ENCODE measurements around the gene AGBL3. TPM values are rescaled to one million over a fixed set of nuclear protein-coding genes. Genes with fewer than 3 reads are reported as not detected.
"Not testable (repeated sequence)": the region's sequence is repeated elsewhere in the genome, so short reads cannot be mapped to it uniquely, and the experiment has no call there.

AGBL3 gene
- total RNA-seq, 1 experiment from 2014 or later: 3.5 TPM

DNA sequence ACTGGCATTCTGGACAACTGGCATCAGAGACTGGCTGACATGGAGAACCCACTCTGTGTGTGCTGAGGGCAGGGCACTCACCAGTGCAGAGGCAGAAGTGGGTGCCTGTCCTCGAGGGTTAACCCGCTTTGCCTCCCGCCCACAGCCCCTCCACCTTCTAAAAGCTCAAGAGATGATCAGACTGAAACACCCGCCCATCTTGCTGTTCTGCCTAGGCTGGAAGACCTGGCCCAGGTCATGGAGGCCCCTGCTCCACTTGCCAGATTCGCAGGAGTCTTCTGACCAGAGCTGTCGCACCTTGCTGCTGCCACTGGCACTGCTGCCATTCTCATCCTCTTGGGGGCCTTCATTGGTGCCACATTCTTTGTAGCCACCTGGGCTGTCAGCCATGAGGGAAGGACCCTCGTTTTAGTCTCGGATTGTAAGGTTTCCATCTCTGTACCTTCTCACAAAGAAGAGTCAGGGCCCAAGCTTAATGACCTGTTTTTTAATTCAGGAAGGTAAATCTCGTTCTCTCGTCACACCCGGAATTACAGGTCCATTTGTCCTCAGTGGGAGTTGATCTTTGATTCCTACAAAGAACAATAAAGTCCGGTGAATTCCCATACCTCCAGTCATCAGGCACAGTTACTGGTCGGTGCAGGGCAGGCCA lies 182.3 kb downstream of the AGBL3 start:
- no peak for DNase-seq (ENCODE audit: low read depth)

DNA sequence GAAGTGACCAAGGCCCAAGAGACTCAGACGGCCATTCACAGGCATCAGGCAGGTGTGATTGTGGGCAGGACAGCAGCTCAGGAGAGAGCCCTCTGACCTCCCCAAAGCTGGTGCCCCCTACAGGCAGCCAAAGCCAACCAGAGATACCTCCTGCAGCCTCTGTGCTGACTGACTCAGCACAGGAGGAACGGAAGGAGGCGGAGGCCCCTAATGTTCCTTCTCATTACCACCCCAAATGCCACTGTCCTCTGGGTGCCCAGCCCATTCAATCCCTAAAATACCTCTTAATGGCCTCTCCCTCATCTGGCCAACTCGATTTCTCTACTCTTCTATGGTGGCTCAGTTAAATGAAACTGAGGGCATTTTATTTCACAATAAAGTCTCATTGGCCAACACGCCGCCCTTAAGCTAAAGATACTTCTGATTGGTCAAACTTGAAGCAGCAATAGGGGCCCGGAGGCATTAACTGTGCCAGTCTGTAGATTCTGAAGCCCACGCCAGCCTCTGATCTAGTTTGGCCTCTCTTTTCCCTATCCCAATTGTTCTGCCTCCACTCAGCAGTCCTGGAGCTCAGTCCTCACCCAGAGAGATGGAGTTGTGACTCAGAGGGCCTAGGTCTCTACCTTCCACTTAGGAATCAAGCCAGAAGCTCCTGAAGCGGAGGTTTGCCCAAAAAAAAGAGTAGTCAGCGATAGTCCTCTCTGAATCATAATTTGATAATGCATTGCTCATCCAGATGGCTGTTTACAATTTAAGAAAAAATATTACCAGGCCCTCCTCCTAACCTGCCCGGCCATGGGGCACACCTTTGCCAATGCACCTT lies 183.0 kb downstream of the AGBL3 start:
- peak; percentile 49 for DNase-seq (ENCODE audit: low read depth)

DNA sequence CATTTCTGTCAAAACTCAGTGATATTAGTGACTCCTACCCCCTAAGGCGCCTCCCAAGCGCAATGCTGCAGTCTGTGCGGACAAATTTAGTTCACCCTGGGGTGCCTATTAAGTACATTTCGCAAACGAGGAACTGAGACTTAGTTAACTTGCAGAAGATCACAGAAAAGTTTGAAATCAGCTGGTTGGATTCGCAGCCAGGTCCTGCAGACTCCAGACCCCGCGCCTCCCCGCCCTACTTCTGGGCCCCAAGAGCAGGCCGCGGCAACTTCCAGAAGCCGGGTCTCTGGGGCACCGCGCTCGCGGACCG lies 183.6 kb downstream of the AGBL3 start:
- DNase-seq (ENCODE audit: low read depth): no peak

DNA sequence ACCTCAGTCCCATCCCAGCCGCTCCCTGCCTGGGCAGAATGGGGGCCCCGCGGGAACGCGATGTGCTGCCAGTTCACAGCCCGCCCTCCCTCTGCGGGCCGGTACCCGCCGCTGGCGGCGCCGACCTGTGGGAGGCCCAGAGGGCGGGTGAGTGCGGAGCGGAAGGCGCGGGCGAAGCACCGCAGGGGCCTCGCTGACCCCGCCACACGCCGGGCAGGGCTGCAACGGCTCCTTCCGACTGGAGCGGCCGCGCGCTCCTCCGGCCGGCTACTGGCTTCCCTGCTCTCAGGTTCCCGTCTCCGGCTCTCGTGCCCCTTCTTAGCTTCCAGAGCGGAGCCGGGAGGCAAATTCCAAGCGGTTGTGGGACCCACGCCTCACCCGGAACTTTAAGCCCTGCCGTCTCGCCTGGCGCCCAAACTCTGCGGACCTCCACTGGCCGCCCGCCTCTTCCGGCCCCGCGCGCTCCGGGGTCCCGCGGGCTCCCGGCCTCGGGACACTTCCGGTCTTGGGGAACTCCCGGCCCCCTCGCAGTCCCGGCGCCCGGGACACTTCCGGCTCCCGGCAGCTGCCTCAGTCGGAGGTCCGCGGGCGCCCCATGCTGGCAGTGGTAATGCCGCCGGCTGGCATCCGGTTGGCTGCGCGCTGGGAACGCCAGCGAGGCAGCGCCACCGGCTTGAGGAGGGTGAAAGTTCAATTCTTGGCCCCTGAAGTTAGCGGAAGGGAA lies 184.1 kb downstream of the AGBL3 start, which contains the start of gene CYREN:
Gene CYREN (minus strand): TSS at position 434 of the 724 bp plus-strand sequence. CDS start 1,785 bp downstream, outside the sequence.
- DNase-seq (ENCODE audit: low read depth): peak; percentile 95

DNA sequence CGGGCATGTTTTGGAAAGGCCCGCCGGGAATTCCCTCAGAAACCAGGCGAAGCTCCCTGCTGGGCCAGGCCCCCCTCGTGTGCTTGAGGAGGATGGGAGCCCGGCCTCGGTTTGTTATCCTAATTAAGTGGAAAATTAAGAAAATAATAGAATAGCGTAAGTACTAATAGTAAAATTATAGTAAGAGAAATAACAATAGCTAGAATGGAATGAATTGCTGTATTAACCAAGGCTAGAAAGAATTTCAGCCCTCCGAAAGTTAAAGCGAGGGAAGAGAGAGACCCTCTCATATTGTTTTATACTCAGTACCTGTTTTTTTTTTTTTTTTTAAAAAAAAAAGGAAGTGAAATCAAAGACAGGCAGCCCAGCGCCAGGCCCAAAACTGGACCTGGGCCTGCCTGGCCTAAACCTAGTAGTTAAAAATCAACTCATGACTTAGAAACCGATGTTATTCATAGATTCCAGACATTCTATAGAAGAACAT lies 184.7 kb downstream of the AGBL3 start:
- not testable (repeated sequence) for DNase-seq (ENCODE audit: low read depth)

DNA sequence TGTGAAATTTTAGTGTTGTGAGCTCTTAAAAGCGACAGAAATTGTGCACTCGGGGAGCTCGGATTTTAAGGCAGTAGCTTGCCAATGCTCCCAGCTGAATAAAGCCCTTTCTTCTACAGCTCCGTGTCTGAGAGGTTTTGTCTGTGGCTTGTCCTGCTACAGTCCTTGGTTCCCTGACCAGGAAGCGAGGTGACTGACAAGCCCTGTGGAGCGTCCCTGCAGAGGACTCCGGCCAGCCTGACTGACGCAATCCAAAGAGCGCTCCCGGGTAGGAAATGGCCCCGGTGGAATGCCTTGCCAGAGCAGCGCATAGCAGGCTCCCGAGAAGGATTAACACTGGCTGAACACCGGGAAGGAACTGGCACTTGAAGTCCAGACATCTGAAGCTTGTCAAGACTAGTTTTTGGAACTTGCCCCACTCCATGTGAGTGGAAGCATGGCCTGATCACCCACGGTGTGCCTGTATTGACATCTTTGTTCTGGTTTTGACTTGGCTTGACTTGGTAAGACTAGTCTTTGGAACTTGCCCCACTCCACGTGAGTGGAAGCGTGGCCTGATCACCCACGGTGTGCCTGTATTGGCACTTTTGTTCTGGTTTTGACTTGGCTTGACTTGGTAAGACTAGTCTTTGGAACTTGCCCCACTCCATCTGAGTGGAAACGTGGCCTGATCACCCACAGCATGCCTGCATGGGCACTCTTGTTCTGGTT lies 185.4 kb downstream of the AGBL3 start:
- peak; percentile 69 for DNase-seq (ENCODE audit: low read depth)

DNA sequence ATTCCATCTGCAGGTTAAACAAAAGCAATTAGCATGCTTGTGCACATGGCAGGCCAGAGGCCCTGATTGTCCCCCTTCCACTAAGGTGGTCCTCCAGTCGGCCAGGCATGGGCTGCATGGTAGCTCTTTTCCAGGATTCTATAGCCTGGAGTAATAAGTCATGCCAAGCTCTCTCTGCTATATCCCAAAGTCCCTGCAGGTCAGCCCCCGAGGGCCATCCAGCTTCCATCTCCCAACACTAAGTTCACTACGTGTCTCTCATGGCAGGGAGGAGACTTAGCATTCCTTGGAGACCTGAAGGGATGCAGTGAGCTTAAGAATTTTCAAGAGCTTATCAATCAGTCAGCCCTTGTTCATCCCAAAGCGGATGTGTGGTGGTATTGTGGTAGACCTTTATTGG lies 187.6 kb downstream of the AGBL3 start:
- DNase-seq (ENCODE audit: low read depth): not testable (repeated sequence)

DNA sequence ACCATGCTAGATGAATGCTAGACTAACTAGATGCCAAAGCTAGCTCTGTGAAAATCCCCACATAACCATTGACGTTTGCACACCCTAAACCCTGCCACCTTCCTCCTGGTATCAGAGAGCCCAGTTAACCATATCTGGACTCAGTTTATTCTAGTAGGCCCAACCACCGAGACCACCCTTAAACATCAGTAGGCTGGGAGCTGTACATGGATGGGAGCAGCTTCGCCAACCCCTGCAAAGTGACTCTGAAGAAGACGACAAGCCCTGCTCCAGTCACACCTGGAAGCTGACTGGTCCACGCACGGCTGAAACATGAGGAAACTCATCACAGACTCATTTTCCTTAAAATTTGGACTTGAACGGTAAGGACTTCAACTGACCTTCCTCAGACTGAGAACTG lies 188.6 kb downstream of the AGBL3 start:
- DNase-seq (ENCODE audit: low read depth): no peak

DNA sequence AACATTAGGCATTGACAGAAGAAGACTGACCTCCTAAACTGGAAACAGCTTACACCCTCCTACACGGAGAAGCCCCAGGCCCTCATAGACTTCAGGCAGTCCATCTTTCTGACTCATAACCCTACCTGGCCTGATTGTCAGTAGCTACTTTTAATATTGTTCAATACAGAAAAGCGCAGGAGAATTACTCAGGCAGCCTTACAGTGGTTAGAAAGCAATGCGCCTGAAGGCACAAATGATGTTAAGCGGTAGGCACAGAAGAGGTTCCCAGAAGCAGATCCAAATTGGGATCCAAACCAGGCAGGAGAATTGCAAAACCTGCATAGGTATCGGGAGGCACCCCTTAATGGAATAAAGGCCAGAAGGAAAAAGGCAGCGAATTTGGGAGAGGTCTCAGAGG lies 189.6 kb downstream of the AGBL3 start:
- DNase-seq (ENCODE audit: low read depth): no peak

DNA sequence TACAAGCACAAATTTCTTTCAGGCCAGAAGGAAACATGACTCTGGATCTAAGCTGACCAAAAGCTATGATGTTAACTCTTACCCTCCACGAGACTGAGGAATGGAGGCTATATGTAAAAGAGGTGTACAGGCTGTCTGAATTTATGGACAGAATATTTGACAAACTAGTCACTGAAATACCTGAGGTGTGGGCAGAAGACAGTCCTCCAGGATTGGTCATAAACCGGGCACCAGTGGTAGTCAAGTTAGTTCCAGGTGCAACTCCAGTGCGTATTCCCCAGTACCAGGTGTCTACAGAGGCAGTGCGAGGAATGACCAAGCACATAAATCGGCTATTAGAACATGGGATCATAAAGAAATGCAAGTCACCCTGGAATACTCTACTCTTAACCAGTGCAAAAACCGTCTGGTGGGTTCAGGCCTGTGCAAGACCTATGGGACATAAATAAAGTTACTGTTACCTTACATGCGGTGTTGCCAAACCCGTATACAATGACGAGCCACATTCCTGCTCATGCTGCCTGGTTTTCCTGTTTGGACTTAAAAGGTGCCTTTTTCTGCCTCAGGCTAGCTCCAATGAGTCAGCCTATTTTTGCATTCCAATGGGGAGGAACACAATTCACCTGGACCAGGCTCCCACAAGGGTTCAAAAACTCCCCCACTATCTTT lies 190.9 kb downstream of the AGBL3 start:
- DNase-seq (ENCODE audit: low read depth): peak; percentile 15

DNA sequence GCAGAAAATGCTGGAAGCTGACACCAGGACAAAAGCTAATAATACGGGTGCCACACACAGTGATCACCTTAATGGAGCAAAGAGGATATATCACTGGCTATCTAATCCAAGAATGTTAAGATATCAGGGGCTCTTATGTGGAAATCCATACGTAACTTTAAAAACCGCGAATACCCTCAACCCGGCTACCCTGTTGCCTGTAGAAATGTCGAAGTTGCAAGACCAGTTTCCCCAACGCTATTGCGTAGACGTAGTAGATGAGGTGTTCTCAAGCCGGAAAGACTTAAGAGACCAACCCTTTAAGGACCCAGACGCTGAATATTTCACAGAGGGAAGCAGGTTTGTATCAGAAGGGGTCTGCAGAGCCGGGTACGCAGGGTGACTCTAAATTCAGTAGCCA lies 192.1 kb downstream of the AGBL3 start:
- DNase-seq (ENCODE audit: low read depth): no peak

DNA sequence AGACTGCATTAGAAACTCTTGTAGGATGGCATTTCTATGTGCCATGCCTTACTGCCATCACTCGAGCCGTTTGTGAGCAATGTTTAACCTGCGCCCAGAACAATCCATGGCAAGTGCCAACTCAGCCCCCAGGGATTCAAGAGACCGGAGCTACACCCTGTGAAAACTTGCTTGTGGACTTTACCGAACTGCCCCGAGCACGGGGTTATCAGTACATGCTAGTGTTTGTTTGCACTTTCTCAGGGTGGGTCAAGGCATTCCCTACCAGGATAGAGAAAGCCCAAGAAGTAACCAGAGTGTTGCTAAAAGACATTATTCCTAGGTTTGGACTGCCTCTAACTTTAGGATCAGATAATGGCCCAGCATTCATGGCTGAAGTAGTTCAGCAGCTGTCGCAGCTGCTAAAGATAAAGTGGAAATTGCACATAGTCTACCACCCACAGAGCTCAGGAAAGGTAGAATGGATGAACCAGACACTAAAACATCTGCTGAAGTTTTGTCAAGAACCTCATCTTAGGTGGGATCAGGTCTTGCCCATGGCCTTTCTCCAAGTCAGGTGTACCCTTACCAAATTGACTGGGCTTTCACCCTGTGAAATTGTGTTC lies 193.1 kb downstream of the AGBL3 start:
- DNase-seq (ENCODE audit: low read depth): no peak

DNA sequence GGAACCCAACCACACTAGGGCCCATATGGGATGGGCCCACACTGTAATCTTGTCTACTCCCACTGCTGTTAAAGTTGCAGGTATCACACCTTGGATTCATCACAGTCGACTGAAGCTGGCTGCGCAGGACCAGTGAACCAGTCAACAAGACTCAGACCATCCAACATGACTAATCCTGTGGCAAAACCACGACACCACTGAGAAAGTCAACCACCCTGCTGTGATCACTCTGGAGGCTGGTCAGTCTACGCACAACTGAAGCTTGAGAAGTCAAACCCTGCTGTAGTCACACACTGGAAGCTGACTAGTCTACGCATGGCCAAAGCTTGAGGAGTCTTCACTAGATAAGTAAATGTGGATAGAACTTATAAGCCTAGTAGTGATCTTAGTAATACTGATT lies 193.8 kb downstream of the AGBL3 start:
- DNase-seq (ENCODE audit: low read depth): no peak

DNA sequence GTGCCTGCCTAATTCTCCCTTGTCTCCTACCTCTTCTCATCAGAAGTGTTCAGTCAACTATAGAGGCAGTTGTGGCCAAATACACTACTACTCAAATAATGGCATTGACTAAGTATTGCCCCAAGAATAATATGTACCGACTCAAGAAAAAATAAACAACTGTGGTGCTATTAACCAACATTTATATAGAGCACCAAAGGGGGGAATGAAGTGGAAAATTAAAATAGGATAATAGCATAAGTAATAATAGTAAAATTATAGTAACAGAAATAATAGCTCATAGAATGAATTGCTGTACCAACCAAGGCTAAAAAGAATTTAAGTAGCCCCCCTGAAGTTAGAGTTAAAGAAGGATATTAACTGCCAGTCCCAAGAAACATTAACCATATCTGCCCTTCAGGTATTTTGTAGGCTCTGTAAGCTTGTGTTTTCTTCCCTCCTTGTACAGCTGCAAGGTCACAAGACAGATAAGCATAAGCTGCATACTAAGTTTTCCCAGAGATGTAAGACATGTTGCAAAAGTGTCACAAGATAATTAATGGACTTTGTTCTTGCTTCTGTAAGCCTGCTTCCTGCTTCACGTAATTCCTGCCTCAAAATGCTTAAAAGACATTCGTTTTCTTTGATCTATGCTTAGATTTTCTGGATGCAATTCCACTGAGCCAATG lies 195.1 kb downstream of the AGBL3 start:
- DNase-seq (ENCODE audit: low read depth): no peak

DNA sequence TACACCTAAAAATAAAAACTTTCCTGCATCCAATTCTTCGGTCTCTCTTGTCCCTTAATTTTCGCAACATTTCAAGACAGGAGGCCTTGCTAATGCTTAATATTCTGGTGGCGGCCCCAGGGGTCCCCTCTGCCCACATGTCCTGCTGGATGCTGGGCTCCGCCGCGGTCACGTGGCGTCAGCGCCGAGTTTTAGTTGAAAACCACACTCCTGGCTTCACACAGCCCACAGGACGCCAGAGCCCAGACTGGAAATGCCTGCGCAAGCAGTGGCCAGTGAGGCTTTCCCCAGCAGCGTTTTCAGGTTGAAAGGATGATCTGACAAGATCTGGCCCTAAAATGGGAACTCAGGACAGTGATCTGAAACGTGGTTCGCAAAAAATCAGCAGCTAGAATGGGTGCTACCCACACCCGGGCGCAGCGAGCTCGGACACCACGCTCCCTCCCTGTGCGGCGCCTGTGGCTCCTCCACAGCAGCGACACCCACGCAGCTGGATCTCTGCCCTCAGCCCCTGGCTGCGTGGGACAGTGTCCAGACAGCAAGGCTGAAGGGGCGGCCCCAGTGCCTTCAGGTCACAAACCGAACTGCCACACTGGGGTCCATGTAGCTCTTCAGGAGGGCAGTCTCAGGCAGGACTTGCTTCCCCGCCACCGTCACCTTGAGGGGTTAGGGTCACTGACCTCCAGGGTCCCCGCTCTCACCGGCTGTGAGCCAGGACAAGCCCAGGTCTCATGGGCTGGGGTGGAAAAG lies 195.8 kb downstream of the AGBL3 start:
- no peak for DNase-seq (ENCODE audit: low read depth)

DNA sequence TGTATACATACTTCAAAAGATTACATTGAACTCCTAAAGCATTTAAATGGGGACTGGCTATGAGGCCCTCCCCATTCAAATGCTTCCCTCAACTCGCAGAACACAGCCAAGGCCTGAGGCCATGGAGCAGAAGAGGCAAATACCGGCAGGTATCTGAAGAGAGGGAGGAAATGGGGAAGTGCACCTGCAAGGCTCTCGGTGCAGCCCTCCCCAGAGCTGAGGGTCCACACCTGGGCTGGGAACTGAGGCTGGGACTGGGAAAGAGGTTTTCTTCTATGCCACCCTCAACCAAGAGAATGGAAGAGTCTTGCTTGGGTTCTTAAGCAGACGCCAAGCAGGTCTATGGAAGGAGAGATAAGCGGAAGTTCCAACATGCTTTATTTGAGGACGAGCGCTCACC lies 197.2 kb downstream of the AGBL3 start:
- DNase-seq (ENCODE audit: low read depth): no peak

DNA sequence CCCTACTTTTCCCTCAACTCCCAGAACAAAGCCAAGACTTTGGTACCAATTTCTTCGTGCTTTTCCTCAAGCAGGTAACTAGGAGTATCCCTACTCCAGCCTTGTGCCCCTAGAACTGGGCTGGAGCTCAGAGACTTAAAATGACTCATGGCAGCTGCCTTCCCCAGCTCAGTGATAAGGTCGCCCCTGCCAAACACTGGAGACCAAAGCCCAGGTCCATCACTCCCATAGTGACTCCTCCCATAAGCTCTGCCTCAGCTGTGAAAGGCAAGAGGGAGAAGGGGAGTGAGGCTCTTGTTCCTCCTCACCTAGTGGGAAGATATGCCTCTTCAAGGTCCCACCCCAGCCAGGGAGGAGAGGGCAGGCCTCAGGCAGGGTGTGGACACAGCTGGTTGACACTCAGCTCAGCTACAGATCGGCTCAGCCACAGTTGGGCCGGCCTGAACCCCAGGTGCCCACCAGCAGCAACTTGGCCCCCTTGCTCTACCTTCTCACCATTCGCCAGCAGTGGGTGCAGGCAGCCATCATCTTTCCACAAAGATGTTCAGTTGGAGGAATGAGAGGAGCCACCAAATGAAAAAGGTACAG lies 198.0 kb downstream of the AGBL3 start:
- no peak for DNase-seq (ENCODE audit: low read depth)

Data from RPMI7951 (cell line).